CD14-positive monocyte (primary cell): ENCODE measurements around the gene SLC1A1. TPM values are rescaled to one million over a fixed set of nuclear protein-coding genes. Genes with fewer than 3 reads are reported as not detected.

ENCODE experiments used
- DNase-seq, 3 donors: peaks; one replicate each; pipeline ENCODE4 v3.0.0-alpha.2; 2011 to 2022
- H2AFZ ChIP-seq: 2 replicates; pipeline ENCODE4 v1.6.0; 2012; ENCODE audit warnings: mild to moderate bottlenecking, low read depth, low read length, inconsistent platforms; ENCODE audit not compliant: insufficient read depth, poor library complexity, severe bottlenecking
- H3K27ac ChIP-seq, 2 donors: 1 replicate in 1 of 2; 2 replicates in 1 of 2; pipeline ENCODE4 v1.5.1; 2012 to 2013; ENCODE audit warnings: low read length in 2 of 2, control low read depth in 1 of 2, inconsistent platforms in 1 of 2, low read depth in 1 of 2, mild to moderate bottlenecking in 1 of 2
- H3K27me3 ChIP-seq, 2 donors: one replicate each; pipeline versions ENCODE4 v1.6.0 to v1.6.1; 2011 to 2013; ENCODE audit warnings: low read length in 2 of 2; ENCODE audit not compliant: control insufficient read depth in 2 of 2, insufficient read depth in 2 of 2
- H3K36me3 ChIP-seq, 2 donors: replicated peaks in 1 of 2; 1 replicate in 1 of 2; 2 replicates in 1 of 2; pipeline versions ENCODE4 v1.5.1 to v1.6.1; 2012 to 2013; ENCODE audit warnings: low read length in 2 of 2, control low read depth in 1 of 2, inconsistent platforms in 1 of 2, mild to moderate bottlenecking in 1 of 2; ENCODE audit not compliant: insufficient read depth in 2 of 2, control insufficient read depth in 1 of 2
- H3K4me1 ChIP-seq, 2 donors: 1 replicate in 1 of 2; 2 replicates in 1 of 2; pipeline versions ENCODE4 v1.5.1 to v1.6.1; 2012 to 2013; ENCODE audit warnings: low read length in 2 of 2, control low read depth in 1 of 2, inconsistent platforms in 1 of 2, mild to moderate bottlenecking in 1 of 2, moderate library complexity in 1 of 2; ENCODE audit not compliant: insufficient read depth in 2 of 2, control insufficient read depth in 1 of 2
- H3K4me2 ChIP-seq: replicated peaks from 2 replicates; pipeline ENCODE3; 2012; ENCODE audit warnings: low read length, moderate library complexity, mild to moderate bottlenecking; ENCODE audit not compliant: poor library complexity, severe bottlenecking; ENCODE audit errors: extremely low read depth
- H3K4me3 ChIP-seq, 3 experiments: fragments of 200-600 bp in 1 of 3; sonication (generic) in 1 of 3; replicated peaks in 1 of 3; 1 replicate in 2 of 3; 2 replicates in 1 of 3; pipeline ENCODE4 v1.5.1; 2011 to 2013; ENCODE audit warnings: low read length in 3 of 3, mild to moderate bottlenecking in 3 of 3, control low read depth in 2 of 3, low read depth in 2 of 3, inconsistent platforms in 1 of 3, moderate library complexity in 1 of 3
- H3K79me2 ChIP-seq: 2 replicates; pipeline ENCODE4 v1.6.0; 2012; ENCODE audit warnings: mild to moderate bottlenecking, control low read depth, inconsistent platforms, low read length, moderate library complexity; ENCODE audit not compliant: insufficient read depth
- H3K9ac ChIP-seq: 2 replicates; pipeline ENCODE4 v1.6.0; 2017; ENCODE audit warnings: low read length, mild to moderate bottlenecking; ENCODE audit not compliant: insufficient read depth, poor library complexity, severe bottlenecking
- H3K9me3 ChIP-seq, 2 donors: replicated peaks in 1 of 2; 1 replicate in 1 of 2; 2 replicates in 1 of 2; pipeline versions ENCODE4 v1.5.1 to v1.6.1; 2012 to 2013; ENCODE audit warnings: low read length in 2 of 2, control low read depth in 1 of 2; ENCODE audit not compliant: control insufficient read depth in 1 of 2, insufficient read depth in 1 of 2
- H4K20me1 ChIP-seq: 2 replicates; pipeline ENCODE4 v1.6.0; 2012; ENCODE audit warnings: mild to moderate bottlenecking, low read length, control low read depth, moderate library complexity; ENCODE audit not compliant: insufficient read depth
- H3K27ac Mint-ChIP-seq, 7 donors: one replicate each; pipeline ENCODE4 v1.8.0; 2020; ENCODE audit warnings: mild to moderate bottlenecking in 7 of 7, mixed read lengths in 7 of 7, moderate library complexity in 6 of 7, inconsistent platforms in 2 of 7
- H3K27me3 Mint-ChIP-seq, 3 donors: one replicate each; pipeline ENCODE4 v1.8.0; 2021 to 2022; ENCODE audit warnings: low read depth in 3 of 3, mild to moderate bottlenecking in 3 of 3, mixed read lengths in 3 of 3, moderate library complexity in 3 of 3, inconsistent platforms in 1 of 3
- H3K36me3 Mint-ChIP-seq, 2 donors: one replicate each; pipeline ENCODE4 v1.8.0; 2020; ENCODE audit warnings: mixed read lengths in 2 of 2, inconsistent platforms in 1 of 2, mild to moderate bottlenecking in 1 of 2
- H3K4me1 Mint-ChIP-seq: one replicate; pipeline ENCODE4 v1.8.0; 2020; ENCODE audit warnings: mild to moderate bottlenecking, mixed read lengths
- H3K4me3 Mint-ChIP-seq, 2 donors: one replicate each; pipeline ENCODE4 v1.8.0; 2020; ENCODE audit warnings: mild to moderate bottlenecking in 2 of 2, mixed read lengths in 2 of 2, moderate library complexity in 1 of 2
- H3K9me3 Mint-ChIP-seq, 7 donors: one replicate each; pipeline ENCODE4 v1.8.0; 2020 to 2022; ENCODE audit warnings: mixed read lengths in 7 of 7, mild to moderate bottlenecking in 6 of 7, moderate library complexity in 6 of 7, inconsistent platforms in 2 of 7
- CTCF ChIP-seq: fragments of 200-600 bp; IDR thresholded peaks from one replicate; pipeline ENCODE4 v1.8.0; 2022; ENCODE audit warnings: antibody characterized with exemption, mild to moderate bottlenecking
- WGBS: methylation state at CpG from one replicate; pipeline ENCODE4 v1.1.5; 2013; ENCODE audit warnings: missing lambda C conversion rate; ENCODE audit not compliant: insufficient coverage; 5-methylcytosine and 5-hydroxymethylcytosine counted together
- intact Hi-C, 2 donors: fragments of 100-400 bp; cut with micrococcal nuclease; formaldehyde crosslinking; loops; one replicate each; pipeline versions ENCODE4 v1.15.0 to v1.15.1; 2023
- polyA plus RNA-seq, 3 donors: library from polyadenylated mRNA; depleted of rRNA in 1 of 3; unstranded in 2 of 3; stranded (reverse) in 1 of 3; fragments of 300-500 nt in 2 of 3; fragments of >200 nt in 1 of 3; fragmentation: Illumina TruSeq in 2 of 3; gene quantifications; 1 replicate in 2 of 3; 2 replicates in 1 of 3; pipeline ENCODE4 v1.2.3, GENCODE V29; 2012 to 2021

The SLC1A1 gene
- polyA plus RNA-seq, 3 donors = not detected

GRCh38 chr9:4618700-4619099, 128.4 kb downstream of the SLC1A1 start:
- peaks cover 4 to 18% (median 8%) of the 10 kb centered on the region in 3 donors for H3K27me3 Mint-ChIP-seq
- H3K4me3 Mint-ChIP-seq = no peak overlapping the region
- intact Hi-C loops = no loop called here
- Histone ChIP-seq H3K27ac (no peak overlapping the region), H3K4me1 (no peaks in the 10 kb centered on the region), H3K9me3 (no peaks in the 10 kb centered on the region), H3K9ac (no peak overlapping the region), H3K4me3 (no peak overlapping the region), H4K20me1 (no peaks in the 10 kb centered on the region), H3K27me3 (peaks cover 0 to 2% of the 10 kb centered on the region in 2 donors), H3K36me3 (no peaks in the 10 kb centered on the region), H3K79me2 (no peaks in the 10 kb centered on the region), H2AFZ (no peak overlapping the region), H3K4me2 (no peak overlapping the region)
- no CpG with 5 or more reads among the region's 2 CpGs for WGBS
- H3K4me1 Mint-ChIP-seq = peaks cover 5% of the 10 kb centered on the region
- TF ChIP-seq CTCF = no peak
- no peaks in the 10 kb centered on the region for H3K36me3 Mint-ChIP-seq
- no peak overlapping the region for H3K27ac Mint-ChIP-seq
- peak in 1 of 3 donors; percentile 3 for DNase-seq
- H3K9me3 Mint-ChIP-seq = peaks cover 0 to 1% (median 0%) of the 10 kb centered on the region in 7 donors

GRCh38 chr9:4620057-4620765, 129.9 kb downstream of the SLC1A1 start:
- WGBS = 0% methylated on average over 2 of the region's 3 CpGs
- H3K27me3 Mint-ChIP-seq = peaks cover 8 to 16% (median 10%) of the 10 kb centered on the region in 3 donors
- peaks cover 0 to 1% (median 0%) of the 10 kb centered on the region in 7 donors for H3K9me3 Mint-ChIP-seq
- H3K36me3 Mint-ChIP-seq = no peaks in the 10 kb centered on the region
- TF ChIP-seq CTCF = no peak
- no peaks in the 10 kb centered on the region for H3K9me3 ChIP-seq
- intact Hi-C loops = no loop called here
- no peaks in the 10 kb centered on the region for H4K20me1 ChIP-seq
- no peaks in the 10 kb centered on the region for H3K4me1 ChIP-seq
- H3K4me2 ChIP-seq = no peak overlapping the region
- peaks cover 5% of the 10 kb centered on the region for H3K4me1 Mint-ChIP-seq
- no peaks in the 10 kb centered on the region for H3K79me2 ChIP-seq
- DNase-seq = no peak
- H2AFZ ChIP-seq = no peak overlapping the region
- H3K36me3 ChIP-seq = no peaks in the 10 kb centered on the region
- H3K4me3 ChIP-seq = no peak overlapping the region
- no peak overlapping the region for H3K9ac ChIP-seq
- no peak overlapping the region for H3K27ac ChIP-seq
- H3K27ac Mint-ChIP-seq = no peak overlapping the region
- H3K27me3 ChIP-seq = no peaks in the 10 kb centered on the region
- H3K4me3 Mint-ChIP-seq = no peak overlapping the region
